Head of caudate nucleus (tissue), 42 donors: ENCODE measurements around the gene ERBB4.
"Not testable (repeated sequence)": the region's sequence is repeated elsewhere in the genome, so short reads cannot be mapped to it uniquely, and the experiment has no call there.

Source experiments
- DNase-seq, 42 donors: peaks; one replicate each; pipeline versions ENCODE4 v3.0.0 to v3.0.0-alpha.2; 2020 to 2021; ENCODE audit warnings: mixed read lengths in 7 of 42
- intact Hi-C: fragments of 100-400 bp; cut with DNase I; formaldehyde crosslinking; loops from one replicate; pipeline ENCODE4 v1.15.0; 2022

The ERBB4 gene

GRCh38 chr2:211665299-211665698 lies 873.3 kb downstream of the ERBB4 start:
- no peak for DNase-seq
- intact Hi-C loops: no loop called here

DNA sequence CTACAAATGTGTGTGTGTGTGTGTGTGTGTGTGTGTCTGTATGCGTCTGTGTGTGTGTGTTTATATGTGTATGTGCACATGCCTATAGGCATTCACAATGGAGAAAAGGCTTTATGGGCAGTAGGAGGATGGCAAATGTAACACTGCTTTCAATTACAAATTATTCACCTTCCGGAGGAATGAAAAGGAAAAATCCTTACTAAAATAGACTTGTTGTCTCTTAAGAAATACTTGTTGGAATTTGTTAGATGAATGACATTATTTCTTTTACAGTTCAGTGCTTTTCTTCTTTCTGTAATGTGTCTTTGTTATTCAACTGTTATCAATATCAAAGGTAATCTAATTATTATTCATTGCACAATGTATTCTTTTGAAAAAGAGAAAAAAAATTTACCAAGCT lies 874.3 kb downstream of the ERBB4 start:
- intact Hi-C loops: no loop called here
- DNase-seq: no peak

- intact Hi-C loops: no loop called here
- DNase-seq: no peak
Observed at GRCh38 chr2:211654211-211654780, 884.3 kb downstream of the ERBB4 start.

DNA sequence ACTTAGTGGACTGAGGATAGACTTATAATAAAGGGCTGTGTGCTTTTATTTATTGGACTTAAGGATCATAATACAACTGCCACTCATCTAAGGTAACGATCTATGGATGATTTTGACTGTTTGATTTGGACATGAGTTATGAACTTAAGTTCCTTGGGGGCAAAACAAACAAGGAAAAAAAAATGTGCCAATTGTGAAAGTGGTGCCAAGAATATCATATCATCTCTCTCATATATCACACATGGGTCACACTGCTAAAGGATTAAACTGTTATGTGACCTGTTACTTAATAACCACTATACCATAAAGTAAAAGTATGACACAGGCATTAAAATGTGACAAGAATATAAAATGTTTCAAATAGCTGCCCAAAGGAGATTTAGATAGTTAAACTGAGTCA lies 886.3 kb downstream of the ERBB4 start:
- intact Hi-C loops: no loop called here
- no peak for DNase-seq

DNA sequence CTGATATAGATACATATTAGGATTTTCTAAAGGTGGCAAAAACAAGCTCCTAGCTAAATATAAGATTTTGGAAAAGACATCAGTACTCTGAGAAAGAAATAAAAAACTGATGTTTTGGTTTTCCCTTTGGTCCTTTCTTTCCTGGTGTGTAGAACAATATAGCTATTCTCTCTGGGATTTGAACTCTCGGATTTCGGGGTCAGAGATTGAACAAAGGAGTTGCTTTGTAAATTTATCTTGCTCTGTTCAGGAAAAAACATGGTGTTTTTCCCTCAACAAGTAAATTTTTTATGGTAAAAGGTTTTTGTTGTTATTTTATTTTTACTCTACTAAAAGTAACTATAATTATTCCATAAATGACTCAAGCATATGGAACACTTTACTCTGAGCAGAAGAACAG lies 889.3 kb downstream of the ERBB4 start:
- DNase-seq: no peak
- intact Hi-C loops: no loop called here

DNA sequence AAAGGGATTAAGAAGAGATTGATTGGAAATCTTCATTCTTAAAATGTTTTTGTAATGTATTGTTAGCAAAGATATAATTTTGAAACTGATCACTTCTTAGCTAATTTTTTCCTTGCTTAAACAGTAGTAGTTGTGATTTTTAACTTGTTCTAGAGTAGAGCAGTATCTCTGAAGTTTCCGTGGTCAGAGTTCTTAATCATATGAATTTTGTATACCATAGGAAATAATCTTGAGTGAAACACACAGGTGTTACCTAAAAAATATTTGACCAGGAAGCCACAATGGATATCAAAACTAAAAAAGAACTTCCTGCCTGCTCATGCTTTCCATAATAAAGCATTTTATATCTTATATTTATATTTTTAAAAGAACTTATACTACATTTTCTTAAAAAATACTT lies 907.1 kb downstream of the ERBB4 start:
- no peak for DNase-seq
- intact Hi-C loops: no loop called here

- DNase-seq: no peak
- intact Hi-C loops: no loop called here
Observed at GRCh38 chr2:211623096-211623495, 915.5 kb downstream of the ERBB4 start.

GRCh38 chr2:211620986-211621385 lies 917.6 kb downstream of the ERBB4 start:
- no peak for DNase-seq
- intact Hi-C loops: no loop called here

GRCh38 chr2:211617803-211618202 lies 920.8 kb downstream of the ERBB4 start:
- intact Hi-C loops: no loop called here
- DNase-seq: no peak

DNA sequence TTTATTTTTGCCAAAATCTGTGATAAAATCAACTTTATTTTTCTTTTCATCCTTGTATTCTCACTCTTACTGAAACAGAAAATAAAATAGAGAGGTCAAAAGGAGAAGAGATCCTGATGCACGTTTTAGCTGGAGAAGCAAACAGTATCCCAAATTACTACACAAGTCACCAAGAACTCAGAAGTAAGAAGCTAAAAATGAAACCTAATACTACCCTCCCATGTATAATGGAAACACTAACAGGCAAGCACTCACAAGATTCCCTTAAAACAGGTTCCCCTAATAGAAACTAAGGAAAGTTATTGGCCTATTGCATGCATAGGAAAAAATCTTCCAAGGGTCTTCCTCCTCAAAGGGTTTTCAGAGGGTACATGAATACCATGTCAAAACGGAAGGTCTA lies 927.0 kb downstream of the ERBB4 start:
- intact Hi-C loops: no loop called here

DNA sequence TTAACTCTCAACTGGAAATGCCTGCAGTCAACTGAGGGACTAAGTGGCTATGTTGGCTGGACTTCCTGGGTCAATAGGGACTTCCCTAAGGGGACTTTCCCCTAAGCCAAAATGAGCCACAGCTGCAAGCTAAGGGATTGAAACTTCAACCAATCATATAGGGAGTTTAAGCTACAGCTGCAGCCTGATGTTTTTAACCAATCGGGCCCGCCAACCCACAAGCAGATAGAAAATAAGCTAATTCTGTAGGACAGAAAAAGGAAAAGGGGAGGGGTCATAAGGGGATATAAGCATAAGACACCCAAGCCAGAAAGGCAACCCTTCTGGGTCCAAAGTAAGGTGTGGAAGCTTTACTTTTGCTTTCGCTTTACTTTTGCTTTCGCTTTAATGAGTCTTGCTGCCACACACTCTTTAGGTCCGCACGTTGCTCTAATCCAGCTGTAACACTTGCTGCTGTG lies 927.5 kb downstream of the ERBB4 start:
- intact Hi-C loops: no loop called here
- no peak for DNase-seq

More for the DNA sequence above, 927.0 kb downstream of the ERBB4 start:
- DNase-seq: no peak

DNA sequence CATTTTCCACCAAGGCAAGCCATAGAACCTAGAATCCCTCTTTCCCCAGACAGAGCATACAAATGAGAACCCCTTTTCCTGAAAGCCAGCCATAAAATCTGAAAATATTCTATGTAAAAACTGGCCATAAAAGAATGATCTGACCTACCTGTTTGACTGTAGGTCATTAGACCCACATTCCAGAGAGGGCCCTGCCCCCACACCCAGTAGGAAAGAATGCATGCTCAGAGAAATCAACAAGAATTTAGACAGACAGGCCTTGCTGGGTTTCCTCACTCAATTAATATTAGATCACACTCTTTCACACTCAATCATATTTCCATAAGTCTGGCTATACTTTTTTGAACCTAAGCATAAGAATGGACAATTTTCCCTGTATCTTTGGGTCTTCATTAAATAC lies 929.5 kb downstream of the ERBB4 start:
- intact Hi-C loops: no loop called here
- DNase-seq: no peak

DNA sequence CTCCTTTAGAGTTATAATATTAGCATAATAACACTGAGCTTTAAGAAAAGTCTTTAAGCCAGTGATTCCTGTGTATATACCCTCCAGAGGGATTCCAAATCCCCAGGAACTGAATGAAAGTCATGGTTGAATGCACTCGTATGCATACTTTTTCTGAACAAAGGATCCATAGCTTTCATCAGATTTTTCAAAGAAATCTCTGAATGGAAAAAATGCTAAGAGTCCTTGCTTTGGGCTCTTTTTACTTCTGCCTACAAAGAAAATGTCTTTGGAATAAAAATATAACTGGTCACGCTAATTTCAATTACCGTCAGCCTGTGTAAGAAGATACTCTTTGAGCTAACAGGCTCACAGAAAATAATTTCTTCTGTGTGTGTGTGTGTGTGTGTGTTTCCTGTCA lies 939.5 kb downstream of the ERBB4 start:
- intact Hi-C loops: no loop called here
- no peak for DNase-seq

DNA sequence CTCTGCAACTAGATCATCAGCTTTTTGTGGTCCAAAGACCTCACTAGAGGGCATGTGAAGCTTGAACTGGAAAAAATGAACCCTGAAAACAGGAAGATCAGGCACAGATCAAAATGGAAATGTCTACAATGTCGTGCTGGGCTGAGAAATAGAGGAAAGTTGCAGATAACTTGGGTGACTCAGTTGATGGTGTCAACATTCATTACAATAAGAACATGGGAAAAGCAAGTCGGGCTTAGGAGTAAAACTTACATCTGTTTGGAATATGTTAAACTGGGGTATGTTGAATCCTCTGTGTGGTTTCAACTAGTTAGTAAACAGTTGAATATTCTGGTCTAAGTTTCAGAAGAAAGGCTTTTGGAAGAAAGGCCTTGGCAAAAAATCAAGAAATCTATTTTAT lies 940.4 kb downstream of the ERBB4 start:
- no peak for DNase-seq
- intact Hi-C loops: no loop called here

DNA sequence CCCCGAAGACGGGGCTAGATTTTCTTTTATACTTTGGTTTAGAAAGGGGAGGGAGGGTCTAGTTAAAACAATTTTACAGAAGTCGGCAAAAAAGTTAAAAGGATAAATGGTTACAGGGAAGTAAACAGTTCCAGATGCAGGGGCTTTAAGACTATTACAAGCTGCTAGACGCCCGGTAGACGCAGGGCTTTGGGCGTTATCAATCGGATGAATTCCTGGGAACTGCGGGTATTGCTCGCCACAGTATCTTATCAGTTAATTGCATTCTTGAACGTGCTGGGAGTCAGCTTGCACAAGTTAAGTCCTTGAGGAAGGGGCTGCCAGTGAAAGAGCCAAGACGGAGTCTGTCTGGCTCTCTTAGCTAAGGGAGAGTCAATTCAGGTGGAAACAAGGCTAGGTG lies 946.6 kb downstream of the ERBB4 start:
- intact Hi-C loops, DNase-seq: not testable (repeated sequence)

DNA sequence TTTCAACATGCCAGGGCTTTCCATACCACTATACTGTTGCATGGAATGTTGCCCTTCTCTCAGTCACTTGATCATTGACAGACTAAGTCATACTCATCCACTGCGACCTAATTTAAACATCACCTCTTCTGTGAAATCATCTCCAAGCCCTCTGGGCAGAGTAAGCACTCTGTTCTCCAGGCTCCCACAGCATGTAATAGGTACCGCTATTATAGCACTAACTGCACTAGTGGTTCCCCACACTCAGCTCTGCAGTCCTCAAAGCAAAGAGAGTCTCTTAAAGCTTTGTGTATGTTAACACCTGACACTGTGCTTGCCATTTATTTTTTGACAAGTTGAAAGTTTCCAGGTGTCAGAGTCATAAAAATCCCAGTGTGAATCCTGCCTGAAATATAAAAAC lies 947.2 kb downstream of the ERBB4 start:
- intact Hi-C loops: no loop called here
- no peak for DNase-seq

- DNase-seq: no peak
- intact Hi-C loops: no loop called here
Observed at GRCh38 chr2:211568439-211568838, 970.2 kb downstream of the ERBB4 start.

- no peak for DNase-seq
- intact Hi-C loops: no loop called here
Observed at GRCh38 chr2:211564441-211564840, 974.2 kb downstream of the ERBB4 start.

DNA sequence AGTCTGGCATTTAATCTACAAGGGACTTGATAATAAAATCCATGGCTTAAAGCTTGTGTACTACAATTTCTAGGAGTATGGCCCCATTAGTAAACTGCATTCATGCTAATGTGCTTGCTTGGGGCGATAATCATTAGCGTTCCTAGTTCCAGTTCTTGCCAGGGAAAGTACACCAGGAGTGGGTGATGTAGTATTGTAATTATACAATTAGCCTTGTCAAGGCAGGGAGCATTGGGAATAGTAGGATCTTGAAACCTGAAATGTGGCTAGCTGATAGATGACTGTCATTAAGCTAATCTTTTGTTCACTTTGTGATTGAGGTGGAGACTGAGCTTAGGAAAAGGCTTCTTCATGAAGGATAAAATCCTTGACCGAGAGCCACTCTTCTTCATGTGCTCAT lies 993.0 kb downstream of the ERBB4 start:
- intact Hi-C loops: no loop called here
- DNase-seq: no peak

GRCh38 chr2:211534632-211535031 lies 1004.0 kb downstream of the ERBB4 start:
- intact Hi-C loops: no loop called here
- DNase-seq: peak in 9 of 42 donors; percentile 3 to 52 (median 7)

DNA sequence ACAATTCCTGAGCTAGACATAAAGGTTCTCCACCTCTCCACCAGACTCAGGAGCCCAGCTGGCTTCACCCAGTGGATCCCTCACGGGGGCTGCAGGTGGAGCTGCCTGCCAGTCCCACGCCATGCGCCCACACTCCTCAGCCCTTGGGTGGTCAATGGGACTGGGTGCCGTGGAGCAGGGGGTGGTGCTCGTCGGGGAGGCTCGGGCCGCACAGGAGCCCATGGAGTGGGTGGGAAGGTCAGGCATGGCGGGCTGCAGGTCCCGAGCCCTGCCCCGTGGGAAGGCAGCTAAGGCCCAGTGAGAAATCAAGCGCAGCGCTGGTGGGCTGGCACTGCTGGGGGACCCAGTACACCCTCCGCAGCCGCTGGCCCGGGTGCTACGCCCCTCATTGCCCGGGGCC lies 1014.4 kb downstream of the ERBB4 start:
- intact Hi-C loops, DNase-seq: not testable (repeated sequence)

DNA sequence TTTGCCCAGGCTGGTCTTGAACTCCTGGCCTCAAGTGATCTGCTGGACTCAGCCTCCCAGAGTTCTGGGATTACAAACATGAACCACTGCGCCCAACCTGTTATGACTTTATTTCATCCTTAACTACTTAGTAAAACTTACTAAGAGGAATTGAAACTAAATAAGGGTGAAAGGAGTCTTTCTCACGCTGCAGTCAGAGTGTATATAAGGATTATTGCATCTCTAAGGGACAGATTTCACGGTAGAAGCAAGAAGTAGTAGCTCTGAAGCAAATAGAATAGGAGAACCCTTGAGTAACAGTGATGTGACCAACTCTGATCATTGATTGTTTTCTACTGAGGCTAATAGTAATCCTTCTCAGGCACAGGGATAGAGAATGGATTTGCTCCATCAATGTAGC lies 1022.1 kb downstream of the ERBB4 start:
- intact Hi-C loops: no loop called here
- no peak for DNase-seq
